ENCODE results near the gene CFAP77. TPM values are rescaled to one million over a fixed set of nuclear protein-coding genes. Genes with fewer than 3 reads are reported as not detected.

Gene CFAP77
- total RNA-seq, 4 donors from 2014 or later = 0.44 TPM; not detected in 3

DNA sequence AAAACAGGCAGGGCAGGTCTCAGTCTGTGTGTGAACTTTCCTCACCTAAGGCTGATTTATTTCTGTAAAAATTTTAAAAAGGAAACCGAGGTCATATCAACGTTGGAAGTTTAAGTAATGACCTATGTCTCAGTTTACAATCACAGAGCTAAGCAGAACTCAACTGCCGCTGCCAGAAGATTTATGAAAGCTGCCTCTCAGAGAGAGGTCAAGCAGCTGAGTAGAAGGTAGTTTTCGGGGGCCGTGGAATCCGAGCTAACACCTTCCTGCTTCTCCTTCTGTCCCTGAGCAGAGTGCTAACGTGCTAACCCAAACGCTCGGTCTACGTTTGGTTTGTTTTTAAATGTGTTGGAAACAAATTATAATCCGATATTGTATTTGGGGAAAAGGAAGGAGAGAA lies 14.5 kb upstream of the CFAP77 start:
- H3K27ac ChIP-seq = no peak overlapping the region
- no peak for DNase-seq
- no peaks in the 10 kb centered on the region for H3K9me3 ChIP-seq
- no peak overlapping the region for H3K4me3 ChIP-seq (replicated peaks in 1 of 3)
- no peaks in the 10 kb centered on the region for H3K4me1 ChIP-seq
- no peak for TF ChIP-seq POLR2A (IDR thresholded peaks at IDR 0.05)
- TF ChIP-seq, protein P1, sequence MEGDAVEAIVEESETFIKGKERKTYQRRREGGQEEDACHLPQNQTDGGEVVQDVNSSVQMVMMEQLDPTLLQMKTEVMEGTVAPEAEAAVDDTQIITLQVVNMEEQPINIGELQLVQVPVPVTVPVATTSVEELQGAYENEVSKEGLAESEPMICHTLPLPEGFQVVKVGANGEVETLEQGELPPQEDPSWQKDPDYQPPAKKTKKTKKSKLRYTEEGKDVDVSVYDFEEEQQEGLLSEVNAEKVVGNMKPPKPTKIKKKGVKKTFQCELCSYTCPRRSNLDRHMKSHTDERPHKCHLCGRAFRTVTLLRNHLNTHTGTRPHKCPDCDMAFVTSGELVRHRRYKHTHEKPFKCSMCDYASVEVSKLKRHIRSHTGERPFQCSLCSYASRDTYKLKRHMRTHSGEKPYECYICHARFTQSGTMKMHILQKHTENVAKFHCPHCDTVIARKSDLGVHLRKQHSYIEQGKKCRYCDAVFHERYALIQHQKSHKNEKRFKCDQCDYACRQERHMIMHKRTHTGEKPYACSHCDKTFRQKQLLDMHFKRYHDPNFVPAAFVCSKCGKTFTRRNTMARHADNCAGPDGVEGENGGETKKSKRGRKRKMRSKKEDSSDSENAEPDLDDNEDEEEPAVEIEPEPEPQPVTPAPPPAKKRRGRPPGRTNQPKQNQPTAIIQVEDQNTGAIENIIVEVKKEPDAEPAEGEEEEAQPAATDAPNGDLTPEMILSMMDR (IDR thresholded peaks at IDR 0.05) = no peak
- peaks cover 71 to 77% of the 10 kb centered on the region in 2 donors for H3K36me3 ChIP-seq
- WGBS, 2 donors = 92 to 93% methylated on average over 11 of the region's 11 CpGs
- intact Hi-C loops (cut with DNase I) = no loop called here
- no peaks in the 10 kb centered on the region for H3K27me3 ChIP-seq

DNA sequence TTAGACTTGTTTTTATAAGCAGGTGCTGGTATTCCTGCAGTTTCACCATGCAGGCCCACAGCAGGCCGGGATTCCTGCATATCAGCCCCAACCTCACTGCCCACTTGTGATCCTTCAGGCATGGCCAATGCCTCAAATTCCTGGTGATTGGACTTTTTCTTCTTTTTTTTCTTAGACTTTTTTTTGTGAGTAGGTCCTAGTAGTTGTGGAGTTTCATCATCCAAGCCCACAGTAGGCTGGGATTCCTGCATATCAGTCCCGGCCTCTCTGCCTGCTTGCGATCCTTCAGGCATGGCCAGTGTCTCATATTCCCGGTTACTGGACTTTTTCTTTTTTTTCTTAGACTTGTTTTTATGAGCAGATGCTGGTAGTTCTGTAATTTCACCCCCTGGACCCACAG lies 8.2 kb upstream of the CFAP77 start:
- no peak overlapping the region for H3K4me3 ChIP-seq (replicated peaks in 1 of 3)
- 38 to 53% methylated on average over 4 of the region's 4 CpGs for WGBS, 2 donors
- peak; percentile 74 to 78 for DNase-seq
- no peaks in the 10 kb centered on the region for H3K27me3 ChIP-seq
- H3K27ac ChIP-seq = peak overlapping the region; percentile 35 to 56 (median 48)
- no peak for TF ChIP-seq POLR2A (IDR thresholded peaks at IDR 0.05)
- TF ChIP-seq, protein P1 (IDR thresholded peaks at IDR 0.05) = no peak
- intact Hi-C loops (cut with DNase I) = no loop called here
- peaks cover 21 to 22% of the 10 kb centered on the region in 2 donors for H3K36me3 ChIP-seq
- H3K4me1 ChIP-seq = peaks cover 13 to 16% of the 10 kb centered on the region in 2 donors
- H3K9me3 ChIP-seq = no peaks in the 10 kb centered on the region

DNA sequence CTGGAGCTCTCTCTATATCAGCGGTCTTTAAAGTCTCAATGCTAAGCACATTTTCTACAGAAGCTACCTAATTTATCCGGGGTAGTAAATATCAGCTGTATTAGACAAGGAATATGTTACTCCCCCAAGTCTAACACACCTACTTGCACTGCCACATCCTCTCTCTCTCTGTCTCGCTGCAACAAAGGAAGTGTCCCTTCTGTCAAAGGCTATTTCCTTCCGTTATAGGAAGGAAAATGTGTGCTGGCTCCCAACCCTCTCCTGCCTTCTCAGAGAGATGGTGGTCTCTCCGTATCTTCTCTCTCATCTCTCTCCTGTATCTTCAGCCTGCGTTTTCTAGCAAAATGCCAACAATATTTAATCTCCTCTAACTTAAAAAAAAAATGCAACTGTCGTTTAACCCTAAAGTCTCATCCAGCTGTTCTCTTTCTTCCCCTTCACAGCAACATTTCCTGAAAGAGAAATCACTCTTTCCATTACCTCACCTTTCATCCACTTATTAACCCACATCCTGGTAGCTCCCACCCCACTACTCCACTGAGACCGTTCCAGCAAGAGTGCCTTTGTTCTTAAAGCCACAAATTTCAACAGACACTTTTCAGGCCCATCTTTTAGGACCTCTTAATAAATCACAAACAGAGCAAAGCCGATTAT lies 5.7 kb upstream of the CFAP77 start:
- H3K4me3 ChIP-seq (replicated peaks in 1 of 3) = no peak overlapping the region
- intact Hi-C loops (cut with DNase I) = no loop called here
- no peak overlapping the region for H3K27ac ChIP-seq

DNA sequence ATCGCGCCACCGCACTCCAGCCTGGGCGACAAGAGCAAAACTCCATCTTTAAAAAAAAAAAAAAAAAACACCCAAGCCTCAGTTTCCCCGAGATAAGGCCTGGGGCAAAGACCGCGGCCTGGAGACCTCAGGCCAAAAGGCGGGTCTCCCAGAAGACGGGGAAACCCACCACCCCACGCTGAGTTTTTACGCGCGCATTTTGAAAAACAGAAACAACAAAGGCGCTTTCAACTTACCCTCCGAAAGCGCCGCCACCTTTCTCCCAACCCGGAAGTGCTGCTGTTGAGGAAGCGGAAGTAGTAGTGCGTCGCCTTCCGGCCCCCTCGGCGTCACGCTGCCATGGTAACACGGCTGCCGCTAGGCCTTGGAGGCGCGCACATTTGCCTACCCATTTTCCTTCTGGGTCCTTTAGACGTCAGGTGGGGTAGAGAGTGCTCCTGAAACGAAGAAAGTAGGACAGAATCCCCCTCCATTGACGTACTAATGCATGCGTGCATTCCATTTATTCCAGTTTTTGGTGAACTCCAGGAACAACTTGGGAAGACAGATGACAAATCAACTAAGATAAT lies 3.4 kb upstream of the CFAP77 start, which contains the start of gene TTF1:
TTF1 (minus strand) TSS at position 287 of the 569 bp plus-strand sequence. CDS start 4,019 bp downstream, outside the sequence.
- H3K27me3 ChIP-seq = peaks cover under 1% of the 10 kb centered on the region
- 1% methylated on average over 32 of the region's 33 CpGs for WGBS, 2 donors
- H3K4me1 ChIP-seq = peaks cover 27 to 36% of the 10 kb centered on the region in 2 donors
- peak within 1 kb of the TSS; percentile 55 to 97 (median 67) for H3K4me3 ChIP-seq (replicated peaks in 1 of 3)
- TF ChIP-seq, protein P1 (IDR thresholded peaks at IDR 0.05) = no peak
- peak in 1 of 2 donors; percentile 49 for TF ChIP-seq POLR2A (IDR thresholded peaks at IDR 0.05)
- DNase-seq = peak; percentile 88 to 91
- intact Hi-C loops (cut with DNase I) = loop anchor here (5.0 kb wide), 2 partner anchors 49 to 171 kb away; no protein-coding TSS in a partner anchor
- no peaks in the 10 kb centered on the region for H3K9me3 ChIP-seq
- no peaks in the 10 kb centered on the region for H3K36me3 ChIP-seq
- H3K27ac ChIP-seq = no peak within 1 kb of the TSS

More for the DNA sequence above, 5.7 kb upstream of the CFAP77 start:
- H3K27me3 ChIP-seq = no peaks in the 10 kb centered on the region
- TF ChIP-seq, protein P1 (IDR thresholded peaks at IDR 0.05) = no peak
- TF ChIP-seq POLR2A (IDR thresholded peaks at IDR 0.05) = no peak
- peaks cover 18 to 21% of the 10 kb centered on the region in 2 donors for H3K4me1 ChIP-seq
- no peaks in the 10 kb centered on the region for H3K36me3 ChIP-seq
- no peaks in the 10 kb centered on the region for H3K9me3 ChIP-seq
- DNase-seq = no peak
- 65 to 74% methylated on average over 9 of the region's 9 CpGs for WGBS, 2 donors

DNA sequence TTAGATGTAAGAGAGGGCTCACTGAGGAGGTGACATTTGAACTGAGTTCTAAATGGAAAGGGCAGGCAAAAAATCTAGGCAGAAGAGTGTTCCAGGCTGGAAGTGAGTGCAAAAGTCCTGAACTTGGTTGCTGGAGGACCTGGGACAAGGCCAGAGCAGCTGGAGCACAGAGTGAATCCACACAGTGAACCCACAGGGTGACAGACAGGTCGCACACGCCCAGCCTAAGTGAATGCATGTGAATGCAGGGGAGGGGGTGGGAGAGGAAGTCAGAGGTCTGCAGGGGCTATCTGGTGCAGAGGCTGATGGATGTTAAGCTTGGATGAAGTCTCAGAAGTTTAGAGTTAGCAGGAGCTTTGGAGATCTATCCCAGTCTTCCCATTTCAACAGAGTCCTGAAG lies 2.8 kb upstream of the CFAP77 start:
- DNase-seq = no peak
- Histone ChIP-seq H3K27me3 (peaks cover 6% of the 10 kb centered on the region), H3K36me3 (no peaks in the 10 kb centered on the region), H3K4me1 (peaks cover 24 to 31% of the 10 kb centered on the region in 2 donors), H3K9me3 (no peaks in the 10 kb centered on the region), H3K4me3 (replicated peaks in 1 of 3) (peak overlapping the region in 1 of 3 donors; percentile 55), H3K27ac (no peak overlapping the region)
- WGBS, 2 donors = 81 to 82% methylated on average over 2 of the region's 2 CpGs
- intact Hi-C loops (cut with DNase I) = loop anchor here (5.0 kb wide), 2 partner anchors 50 to 170 kb away; no protein-coding TSS in a partner anchor
- TF ChIP-seq, protein P1 (IDR thresholded peaks at IDR 0.05) = no peak
- no peak for TF ChIP-seq POLR2A (IDR thresholded peaks at IDR 0.05)
